Tibial nerve (tissue), 3 donors: Measurements from ENCODE around the gene GPX6.
"Not testable (repeated sequence)": the region's sequence is repeated elsewhere in the genome, so short reads cannot be mapped to it uniquely, and the experiment has no call there.

Experiments
- CTCF ChIP-seq, 5 experiments: fragments of 200-600 bp in 3 of 5; fragments of 450-650 bp in 2 of 5; sonication (generic) in 3 of 5; IDR thresholded peaks; one replicate each; pipeline ENCODE4 v1.5.1; 2016 to 2019; ENCODE audit warnings: antibody characterized with exemption in 5 of 5, mild to moderate bottlenecking in 3 of 5, moderate library complexity in 2 of 5
- POLR2A ChIP-seq, 2 donors: fragments of 450-650 bp; IDR thresholded peaks; one replicate each; pipeline ENCODE4 v1.6.1; 2017; ENCODE audit warnings: antibody characterized with exemption in 2 of 2, mild to moderate bottlenecking in 2 of 2, moderate library complexity in 2 of 2

GRCh38 chr6:28512387-28512786, 3.2 kb downstream of the GPX6 start:
- not testable (repeated sequence) for TF ChIP-seq CTCF, POLR2A (IDR thresholded peaks at IDR 0.05)
